OCI-LY7 (cell line): ENCODE results near the gene NCOR2. TPM values are rescaled to one million over a fixed set of nuclear protein-coding genes. Genes with fewer than 3 reads are reported as not detected.
"Not testable (repeated sequence)": the region's sequence is repeated elsewhere in the genome, so short reads cannot be mapped to it uniquely, and the experiment has no call there.

Experiments used
- BruUV-seq: library from RNA; stranded (reverse); fragments of 400-500 nt; replicated peaks from 2 replicates; lab custom pipeline; 2021; lab: Mats Ljungman, UMichigan
- CTCF ChIA-PET: fragments of 300-600 bp; sonication (Branson Sonifier 250); formaldehyde crosslinking; loops from one replicate; lab custom pipeline; 2022; ENCODE audit warnings: antibody characterized with exemption; ENCODE audit not compliant: unreplicated experiment; lab: Charles Lee
- POLR2A ChIA-PET: fragments of 300-600 bp; sonication (Branson Sonifier 250); formaldehyde crosslinking; loops from one replicate; lab custom pipeline; 2022; ENCODE audit warnings: antibody characterized with exemption; lab: Charles Lee
- DNase-seq: peaks from one replicate; pipeline ENCODE4 v3.0.0-alpha.2; 2015; ENCODE audit warnings: low spot score
- H2AFZ ChIP-seq: fragments of 200-600 bp; sonication (generic), shearing (Covaris generic); 2 replicates; pipeline ENCODE4 v1.6.1; 2014; ENCODE audit warnings: mild to moderate bottlenecking, antibody characterized with exemption, low read length, moderate library complexity
- H3K27ac ChIP-seq: fragments of 200-600 bp; sonication (generic); 2 replicates; pipeline ENCODE4 v1.5.1; 2014; ENCODE audit warnings: mixed run types, low read depth, mild to moderate bottlenecking, moderate library complexity, low read length, inconsistent platforms; ENCODE audit not compliant: poor library complexity, severe bottlenecking
- H3K36me3 ChIP-seq: fragments of 200-600 bp; sonication (generic); 2 replicates; pipeline ENCODE4 v1.6.1; 2014; ENCODE audit warnings: mild to moderate bottlenecking, antibody characterized with exemption, low read length, moderate library complexity, mixed read lengths; ENCODE audit not compliant: insufficient read depth
- H3K4me1 ChIP-seq: fragments of 200-600 bp; sonication (generic); 2 replicates; pipeline ENCODE4 v1.5.1; 2014; ENCODE audit warnings: mild to moderate bottlenecking, low read length; ENCODE audit not compliant: insufficient read depth, poor library complexity, severe bottlenecking
- H3K4me2 ChIP-seq: fragments of 200-600 bp; sonication (generic); 2 replicates; pipeline ENCODE4 v1.6.1; 2014; ENCODE audit warnings: mild to moderate bottlenecking, low read length
- H3K4me3 ChIP-seq: fragments of 200-600 bp; sonication (generic); 2 replicates; pipeline ENCODE4 v1.5.1; 2014; ENCODE audit warnings: mild to moderate bottlenecking, low read depth, low read length; ENCODE audit not compliant: poor library complexity, severe bottlenecking
- H3K79me2 ChIP-seq: fragments of 200-600 bp; sonication (generic); 2 replicates; pipeline ENCODE4 v1.6.1; 2016; ENCODE audit warnings: low read depth, mild to moderate bottlenecking, low read length, moderate library complexity, mixed read lengths; ENCODE audit not compliant: insufficient read depth
- H3K9me2 ChIP-seq: fragments of 200-600 bp; sonication (generic); 2 replicates; pipeline ENCODE4 v1.6.1; 2016; ENCODE audit warnings: mild to moderate bottlenecking, low read length, mixed read lengths; ENCODE audit not compliant: insufficient read depth
- H3K9me3 ChIP-seq: fragments of 200-600 bp; sonication (generic); 2 replicates; pipeline ENCODE4 v1.6.1; 2014; ENCODE audit warnings: mild to moderate bottlenecking, mixed run types, low read length, mixed read lengths
- H4K20me1 ChIP-seq: fragments of 200-600 bp; sonication (generic); 2 replicates; pipeline ENCODE4 v1.6.1; 2014; ENCODE audit warnings: mild to moderate bottlenecking, antibody characterized with exemption, low read length, moderate library complexity, mixed read lengths; ENCODE audit not compliant: insufficient read depth
- EZH2phosphoT487 ChIP-seq: fragments of 200-600 bp; sonication (generic); IDR thresholded peaks from 2 replicates; pipeline ENCODE4 v1.6.1; 2018; ENCODE audit warnings: low read depth, borderline replicate concordance, mild to moderate bottlenecking, mixed run types, antibody characterized with exemption, low read length, moderate library complexity, mixed read lengths
- intact Hi-C: fragments of 100-400 bp; cut with micrococcal nuclease; formaldehyde crosslinking; loops from one replicate; pipeline ENCODE4 v1.10.0; 2022; ENCODE audit not compliant: unreplicated experiment
- total RNA-seq, 2 experiments: library from RNA; depleted of rRNA in 1 of 2; stranded (reverse); fragments of >200 nt in 1 of 2; shearing (Covaris generic) in 1 of 2; gene quantifications; 2 replicates each; pipeline ENCODE4 v1.2.3, GENCODE V29; 2014 to 2022
- TF ChIP-seq, protein P1 (sequence below): fragments of 200-600 bp; sonication (generic); conservative IDR thresholded peaks from 2 replicates; pipeline ENCODE4 v1.5.1; 2014; ENCODE audit warnings: mild to moderate bottlenecking, antibody characterized with exemption, low read length, moderate library complexity, mixed read lengths

NCOR2 gene
- total RNA-seq, 2 experiments from 2014 or later = 22.7 to 159 TPM

DNA sequence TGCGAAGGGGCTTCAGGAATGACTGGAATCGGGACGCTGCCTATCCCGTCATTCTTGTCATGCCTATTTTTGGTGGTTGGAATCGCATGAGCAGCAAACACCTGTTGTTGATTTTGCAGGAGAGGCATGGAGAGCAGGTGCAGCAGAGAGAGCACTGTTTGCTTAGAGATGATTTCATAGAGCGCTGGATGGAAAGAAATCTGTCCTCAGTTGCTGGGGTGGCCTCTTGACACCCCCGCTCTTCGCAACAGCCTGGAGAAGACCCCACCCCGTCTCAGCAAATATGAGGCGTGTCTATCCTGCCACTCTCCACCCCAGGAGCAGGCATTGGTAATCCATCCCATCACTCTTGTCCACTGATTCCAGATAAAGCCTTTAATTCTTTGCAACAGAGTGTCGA lies 19.3 kb upstream of the NCOR2 start:
- POLR2A ChIA-PET = no interaction called here
- H3K4me1 ChIP-seq = no peaks in the 10 kb centered on the region
- CTCF ChIA-PET = no interaction called here
- no peaks in the 10 kb centered on the region for H4K20me1 ChIP-seq
- H3K4me2 ChIP-seq = no peak overlapping the region
- TF ChIP-seq EZH2phosphoT487 = no peak
- TF ChIP-seq, protein P1, sequence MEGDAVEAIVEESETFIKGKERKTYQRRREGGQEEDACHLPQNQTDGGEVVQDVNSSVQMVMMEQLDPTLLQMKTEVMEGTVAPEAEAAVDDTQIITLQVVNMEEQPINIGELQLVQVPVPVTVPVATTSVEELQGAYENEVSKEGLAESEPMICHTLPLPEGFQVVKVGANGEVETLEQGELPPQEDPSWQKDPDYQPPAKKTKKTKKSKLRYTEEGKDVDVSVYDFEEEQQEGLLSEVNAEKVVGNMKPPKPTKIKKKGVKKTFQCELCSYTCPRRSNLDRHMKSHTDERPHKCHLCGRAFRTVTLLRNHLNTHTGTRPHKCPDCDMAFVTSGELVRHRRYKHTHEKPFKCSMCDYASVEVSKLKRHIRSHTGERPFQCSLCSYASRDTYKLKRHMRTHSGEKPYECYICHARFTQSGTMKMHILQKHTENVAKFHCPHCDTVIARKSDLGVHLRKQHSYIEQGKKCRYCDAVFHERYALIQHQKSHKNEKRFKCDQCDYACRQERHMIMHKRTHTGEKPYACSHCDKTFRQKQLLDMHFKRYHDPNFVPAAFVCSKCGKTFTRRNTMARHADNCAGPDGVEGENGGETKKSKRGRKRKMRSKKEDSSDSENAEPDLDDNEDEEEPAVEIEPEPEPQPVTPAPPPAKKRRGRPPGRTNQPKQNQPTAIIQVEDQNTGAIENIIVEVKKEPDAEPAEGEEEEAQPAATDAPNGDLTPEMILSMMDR = no peak
- no peaks in the 10 kb centered on the region for H3K36me3 ChIP-seq
- 0 out of 2 replicates have a peak, but pooled peaks cover 7% of the 10 kb centered on the region for H3K9me3 ChIP-seq
- intact Hi-C loops = no loop called here
- BruUV-seq = no TSS peak
- no peaks in the 10 kb centered on the region for H3K9me2 ChIP-seq
- no peak overlapping the region for H3K27ac ChIP-seq
- no peak overlapping the region for H2AFZ ChIP-seq
- no peak overlapping the region for H3K4me3 ChIP-seq
- H3K79me2 ChIP-seq = no peaks in the 10 kb centered on the region
- DNase-seq = no peak

DNA sequence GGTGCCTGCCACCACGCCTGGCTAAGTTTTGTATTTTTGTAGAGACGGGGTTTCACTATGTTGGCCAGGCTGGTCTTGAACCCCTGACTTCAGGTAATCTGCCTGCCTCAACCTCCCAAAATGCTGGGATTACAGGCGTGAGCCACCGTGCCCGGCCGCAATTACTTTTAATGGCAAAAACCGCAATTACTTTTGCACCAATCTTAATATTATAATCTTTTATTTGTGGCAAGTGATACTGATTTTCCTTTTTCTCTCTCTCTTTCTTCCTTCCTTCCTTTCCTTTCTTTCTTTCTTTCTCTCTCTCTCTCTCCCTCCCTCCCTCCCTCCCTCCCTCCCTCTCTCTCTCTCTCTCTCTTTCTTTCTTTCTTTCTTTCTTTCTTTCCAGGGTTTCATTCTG lies 17.1 kb upstream of the NCOR2 start:
- CTCF ChIA-PET = not testable (repeated sequence)

DNA sequence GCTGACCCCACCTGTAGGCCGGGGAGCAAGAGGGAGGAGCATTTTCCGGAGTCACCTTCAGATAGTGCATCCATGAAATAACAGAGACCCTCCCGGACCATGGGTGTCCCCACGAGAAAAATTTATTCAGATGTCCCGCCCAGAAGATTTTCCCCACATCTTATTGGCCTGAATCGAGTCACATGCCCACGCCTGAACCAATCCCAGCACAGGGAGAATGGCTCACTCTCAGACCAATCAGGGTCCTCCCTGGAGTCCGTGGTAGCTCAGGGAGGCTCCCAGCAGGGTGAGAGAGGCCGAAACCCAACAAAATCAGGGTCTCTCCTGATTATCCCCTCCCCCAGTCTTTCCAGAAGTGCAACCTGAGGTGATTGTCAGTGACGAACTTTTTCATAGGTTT lies 16.4 kb upstream of the NCOR2 start:
- H3K9me2 ChIP-seq = no peaks in the 10 kb centered on the region
- no peaks in the 10 kb centered on the region for H3K79me2 ChIP-seq
- H3K4me3 ChIP-seq = no peak overlapping the region
- no peak overlapping the region for H3K27ac ChIP-seq
- H3K36me3 ChIP-seq = no peaks in the 10 kb centered on the region
- POLR2A ChIA-PET = interaction anchor here (0.6 kb wide), 1 partner anchor 168 kb away, joined by 3 read pairs; no protein-coding TSS in a partner anchor
- TF ChIP-seq EZH2phosphoT487 = no peak
- TF ChIP-seq, protein P1 = no peak
- peak overlapping the region; percentile 60; the same call in 1 of the 2 replicates for H2AFZ ChIP-seq
- H3K9me3 ChIP-seq = no peaks in the 10 kb centered on the region
- DNase-seq = peak; percentile 44
- no peaks in the 10 kb centered on the region for H3K4me1 ChIP-seq
- intact Hi-C loops = no loop called here
- H4K20me1 ChIP-seq = no peaks in the 10 kb centered on the region
- CTCF ChIA-PET = no interaction called here
- no peak overlapping the region for H3K4me2 ChIP-seq
- no TSS peak for BruUV-seq

More for the DNA sequence above, 17.1 kb upstream of the NCOR2 start:
- H3K4me1 ChIP-seq, H2AFZ ChIP-seq, H3K4me2 ChIP-seq, H3K9me3 ChIP-seq, intact Hi-C loops, H3K79me2 ChIP-seq, H3K4me3 ChIP-seq, H4K20me1 ChIP-seq, BruUV-seq, H3K9me2 ChIP-seq, POLR2A ChIA-PET, H3K36me3 ChIP-seq, DNase-seq, H3K27ac ChIP-seq: not testable (repeated sequence)
